HUES48 (cell line): ENCODE data around the gene TMEM42.
A peak's percentile ranks its signal among the peaks of the same experiment; 100 is the strongest.

Source experiments
- H3K27ac ChIP-seq: one replicate; pipeline ENCODE4 v1.7.0; 2013; ENCODE audit warnings: low read depth, low read length, inconsistent platforms
- H3K27me3 ChIP-seq: 2 replicates; pipeline ENCODE4 v1.6.1; 2013; ENCODE audit warnings: mild to moderate bottlenecking, low read length; ENCODE audit not compliant: control insufficient read depth, insufficient read depth
- H3K36me3 ChIP-seq: 2 replicates; pipeline ENCODE4 v1.6.1; 2013; ENCODE audit warnings: low read length; ENCODE audit not compliant: control insufficient read depth, insufficient read depth
- H3K4me1 ChIP-seq: 2 replicates; pipeline ENCODE4 v1.6.1; 2013; ENCODE audit warnings: mild to moderate bottlenecking, low read length; ENCODE audit not compliant: control insufficient read depth, insufficient read depth
- H3K4me3 ChIP-seq: 2 replicates; pipeline ENCODE4 v1.5.1; 2013; ENCODE audit warnings: mild to moderate bottlenecking, low read depth, low read length
- H3K9ac ChIP-seq: 2 replicates; pipeline ENCODE4 v1.6.1; 2013; ENCODE audit warnings: mild to moderate bottlenecking, low read depth, low read length, moderate library complexity
- H3K9me3 ChIP-seq: 2 replicates; pipeline ENCODE4 v1.6.1; 2013; ENCODE audit warnings: low read length; ENCODE audit not compliant: control insufficient read depth, insufficient read depth

The TMEM42 gene

GRCh38 chr3:44893097-44893496 lies 31.4 kb downstream of the TMEM42 start:
- Histone ChIP-seq H3K27me3 (no peaks in the 10 kb centered on the region), H3K9me3 (no peaks in the 10 kb centered on the region), H3K27ac (no peak overlapping the region), H3K36me3 (no peaks in the 10 kb centered on the region), H3K4me1 (peaks cover 4% of the 10 kb centered on the region; the same call in 1 of the 2 replicates), H3K9ac (no peak overlapping the region), H3K4me3 (no peak overlapping the region)

- Histone ChIP-seq H3K27me3 (no peaks in the 10 kb centered on the region), H3K27ac (peak overlapping the region; percentile 42), H3K4me3 (no peak overlapping the region), H3K9me3 (no peaks in the 10 kb centered on the region), H3K36me3 (no peaks in the 10 kb centered on the region), H3K9ac (no peak overlapping the region), H3K4me1 (peaks cover 12% of the 10 kb centered on the region)
Measured at GRCh38 chr3:44894485-44894884, 32.8 kb downstream of the TMEM42 start.

DNA sequence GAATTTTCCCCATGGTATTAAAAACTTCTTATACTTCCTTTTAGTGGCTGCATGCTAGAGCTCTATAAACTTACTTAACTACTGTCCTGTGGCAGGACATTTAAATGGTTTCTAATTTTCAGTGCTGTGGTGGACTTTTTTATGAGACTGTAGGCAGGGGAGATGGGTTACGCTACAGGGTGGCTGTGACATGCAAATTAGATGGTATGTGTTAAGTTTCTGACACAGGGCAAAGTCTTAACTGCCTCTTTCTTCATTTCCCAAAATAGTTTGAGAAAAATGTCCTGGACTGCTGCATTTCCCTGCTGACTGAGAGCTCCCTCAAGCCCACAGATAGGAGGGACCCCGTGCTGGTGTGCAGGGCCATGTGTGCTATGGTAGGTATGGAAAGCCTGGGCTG lies 34.7 kb downstream of the TMEM42 start:
- no peaks in the 10 kb centered on the region for H3K27me3 ChIP-seq
- no peak overlapping the region for H3K27ac ChIP-seq
- peaks cover 14% of the 10 kb centered on the region for H3K4me1 ChIP-seq
- H3K9me3 ChIP-seq: no peaks in the 10 kb centered on the region
- no peak overlapping the region for H3K9ac ChIP-seq
- no peaks in the 10 kb centered on the region for H3K36me3 ChIP-seq
- H3K4me3 ChIP-seq: no peak overlapping the region

GRCh38 chr3:44899683-44900367 lies 38.1 kb downstream of the TMEM42 start:
- H3K9me3 ChIP-seq: no peaks in the 10 kb centered on the region
- no peak overlapping the region for H3K27ac ChIP-seq
- H3K4me1 ChIP-seq: peaks cover 9% of the 10 kb centered on the region
- no peaks in the 10 kb centered on the region for H3K27me3 ChIP-seq
- H3K36me3 ChIP-seq: no peaks in the 10 kb centered on the region
- H3K4me3 ChIP-seq: no peak overlapping the region
- H3K9ac ChIP-seq: no peak overlapping the region

DNA sequence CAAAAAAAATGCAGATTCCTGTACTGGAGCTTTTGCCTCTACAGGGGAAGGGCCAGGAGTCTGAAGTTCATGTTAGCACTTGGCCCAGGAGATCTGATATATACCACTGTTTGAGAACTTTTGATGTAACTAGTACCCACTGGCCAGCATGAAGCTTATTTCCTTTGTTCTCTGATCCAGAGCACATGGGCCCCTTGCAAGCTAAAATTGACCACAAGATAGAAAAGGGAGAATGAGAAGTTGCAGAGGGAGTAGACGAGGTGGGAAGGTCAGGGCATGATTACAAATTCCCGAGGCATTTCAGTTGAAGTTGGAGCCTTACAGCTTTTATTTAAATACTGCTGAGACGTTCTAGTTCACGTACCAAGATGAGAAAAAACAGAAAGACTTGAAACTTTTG lies 40.9 kb downstream of the TMEM42 start:
- no peak overlapping the region for H3K4me3 ChIP-seq
- H3K9ac ChIP-seq: no peak overlapping the region
- H3K9me3 ChIP-seq: peaks cover 7% of the 10 kb centered on the region; the same call in 1 of the 2 replicates
- no peaks in the 10 kb centered on the region for H3K27me3 ChIP-seq
- no peaks in the 10 kb centered on the region for H3K36me3 ChIP-seq
- no peak overlapping the region for H3K27ac ChIP-seq
- H3K4me1 ChIP-seq: peaks cover 9% of the 10 kb centered on the region

- H3K9me3 ChIP-seq: peaks cover 7% of the 10 kb centered on the region; the same call in 1 of the 2 replicates
- H3K9ac ChIP-seq: no peak overlapping the region
- no peak overlapping the region for H3K27ac ChIP-seq
- H3K4me3 ChIP-seq: no peak overlapping the region
- H3K4me1 ChIP-seq: peaks cover 9% of the 10 kb centered on the region
- H3K36me3 ChIP-seq: no peaks in the 10 kb centered on the region
- no peaks in the 10 kb centered on the region for H3K27me3 ChIP-seq
Measured at GRCh38 chr3:44903314-44903713, 41.6 kb downstream of the TMEM42 start.

GRCh38 chr3:44903751-44904150 lies 42.0 kb downstream of the TMEM42 start:
- peaks cover 9% of the 10 kb centered on the region for H3K4me1 ChIP-seq
- H3K27me3 ChIP-seq: no peaks in the 10 kb centered on the region

DNA sequence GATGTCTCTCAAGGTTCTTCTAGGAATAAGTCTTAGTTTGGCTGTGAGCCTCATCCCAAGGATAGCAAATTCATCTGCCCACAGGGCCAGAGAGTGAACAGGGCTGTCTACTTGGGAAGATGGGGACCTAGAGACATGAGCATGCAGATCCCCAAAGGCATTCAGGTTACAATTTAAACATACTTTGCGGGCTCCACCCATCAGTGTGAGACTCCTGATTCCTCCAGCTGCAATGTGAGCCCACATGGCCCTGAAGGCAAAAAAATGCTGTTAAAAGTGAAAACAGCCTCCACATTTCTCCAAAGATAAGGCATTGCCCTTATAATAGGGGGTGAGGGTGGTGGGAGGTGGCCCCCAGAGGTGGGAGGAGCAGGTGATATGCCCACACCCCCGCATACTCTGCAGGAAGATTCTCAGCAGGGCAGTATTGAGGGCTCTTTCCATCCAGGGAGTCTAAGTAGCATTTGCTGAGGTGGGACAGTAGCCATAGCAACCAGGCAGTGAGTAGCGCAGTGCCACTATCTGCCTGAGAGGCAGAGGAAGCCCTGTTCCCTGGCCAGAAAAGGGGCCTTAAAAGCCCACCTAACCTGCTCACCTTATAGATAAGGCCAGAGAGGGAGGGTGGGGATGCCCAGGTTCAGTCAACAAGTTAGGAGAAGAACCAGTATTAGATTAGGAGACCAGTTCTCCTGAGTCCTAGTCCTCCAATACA lies 43.9 kb downstream of the TMEM42 start:
- peaks cover 7% of the 10 kb centered on the region; the same call in 1 of the 2 replicates for H3K9me3 ChIP-seq
- H3K9ac ChIP-seq: no peak overlapping the region
- no peak overlapping the region for H3K27ac ChIP-seq
- no peak overlapping the region for H3K4me3 ChIP-seq
- no peaks in the 10 kb centered on the region for H3K27me3 ChIP-seq
- no peaks in the 10 kb centered on the region for H3K36me3 ChIP-seq
- no peaks in the 10 kb centered on the region for H3K4me1 ChIP-seq

More at GRCh38 chr3:44903751-44904150, 42.0 kb downstream of the TMEM42 start:
- H3K27ac ChIP-seq: no peak overlapping the region
- no peaks in the 10 kb centered on the region for H3K36me3 ChIP-seq
- no peak overlapping the region for H3K4me3 ChIP-seq
- no peak overlapping the region for H3K9ac ChIP-seq
- H3K9me3 ChIP-seq: peaks cover 7% of the 10 kb centered on the region; the same call in 1 of the 2 replicates

GRCh38 chr3:44906997-44907396 lies 45.3 kb downstream of the TMEM42 start:
- Histone ChIP-seq H3K27me3 (no peaks in the 10 kb centered on the region), H3K9ac (no peak overlapping the region), H3K9me3 (peaks cover 7% of the 10 kb centered on the region; the same call in 1 of the 2 replicates), H3K4me3 (no peak overlapping the region), H3K36me3 (no peaks in the 10 kb centered on the region), H3K27ac (no peak overlapping the region), H3K4me1 (no peaks in the 10 kb centered on the region)

- Histone ChIP-seq H3K4me3 (no peak overlapping the region), H3K9ac (no peak overlapping the region), H3K27me3 (no peaks in the 10 kb centered on the region), H3K4me1 (no peaks in the 10 kb centered on the region), H3K9me3 (peaks cover 7% of the 10 kb centered on the region; the same call in 1 of the 2 replicates), H3K36me3 (no peaks in the 10 kb centered on the region), H3K27ac (no peak overlapping the region)
Measured at GRCh38 chr3:44907612-44908011, 45.9 kb downstream of the TMEM42 start.

DNA sequence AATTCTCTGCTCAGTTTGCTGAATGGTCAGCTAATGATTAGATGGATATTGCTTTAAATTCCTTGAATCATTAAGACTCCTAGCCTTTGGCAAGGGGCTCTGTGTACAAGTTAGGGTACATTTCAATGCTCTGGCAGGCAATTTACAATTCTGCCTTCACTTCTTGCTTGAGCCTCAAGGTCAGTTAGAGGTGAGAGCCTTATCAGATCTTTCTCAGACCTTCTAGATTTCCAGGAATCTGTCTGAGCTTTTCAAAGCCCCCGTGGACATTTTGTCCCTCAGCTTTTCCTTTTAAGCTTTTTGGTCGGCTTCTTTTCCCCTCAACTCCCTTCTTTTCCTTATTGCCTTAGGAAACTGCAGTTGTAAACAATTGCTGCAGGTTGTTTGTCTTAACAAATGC lies 47.4 kb downstream of the TMEM42 start:
- Histone ChIP-seq H3K9ac (no peak overlapping the region), H3K9me3 (peaks cover 7% of the 10 kb centered on the region; the same call in 1 of the 2 replicates), H3K27me3 (no peaks in the 10 kb centered on the region), H3K36me3 (no peaks in the 10 kb centered on the region), H3K27ac (no peak overlapping the region), H3K4me3 (no peak overlapping the region), H3K4me1 (no peaks in the 10 kb centered on the region)
